Measurements from ENCODE around the gene FAHD2B.
"Not testable (repeated sequence)": the region's sequence is repeated elsewhere in the genome, so short reads cannot be mapped to it uniquely, and the experiment has no call there.

- TF ChIP-seq, protein P1, sequence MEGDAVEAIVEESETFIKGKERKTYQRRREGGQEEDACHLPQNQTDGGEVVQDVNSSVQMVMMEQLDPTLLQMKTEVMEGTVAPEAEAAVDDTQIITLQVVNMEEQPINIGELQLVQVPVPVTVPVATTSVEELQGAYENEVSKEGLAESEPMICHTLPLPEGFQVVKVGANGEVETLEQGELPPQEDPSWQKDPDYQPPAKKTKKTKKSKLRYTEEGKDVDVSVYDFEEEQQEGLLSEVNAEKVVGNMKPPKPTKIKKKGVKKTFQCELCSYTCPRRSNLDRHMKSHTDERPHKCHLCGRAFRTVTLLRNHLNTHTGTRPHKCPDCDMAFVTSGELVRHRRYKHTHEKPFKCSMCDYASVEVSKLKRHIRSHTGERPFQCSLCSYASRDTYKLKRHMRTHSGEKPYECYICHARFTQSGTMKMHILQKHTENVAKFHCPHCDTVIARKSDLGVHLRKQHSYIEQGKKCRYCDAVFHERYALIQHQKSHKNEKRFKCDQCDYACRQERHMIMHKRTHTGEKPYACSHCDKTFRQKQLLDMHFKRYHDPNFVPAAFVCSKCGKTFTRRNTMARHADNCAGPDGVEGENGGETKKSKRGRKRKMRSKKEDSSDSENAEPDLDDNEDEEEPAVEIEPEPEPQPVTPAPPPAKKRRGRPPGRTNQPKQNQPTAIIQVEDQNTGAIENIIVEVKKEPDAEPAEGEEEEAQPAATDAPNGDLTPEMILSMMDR (tag by site-specific recombination; IDR thresholded peaks at IDR 0.05), result not testable (repeated sequence)
- not testable (repeated sequence) for TF ChIP-seq PRDM1 (tag by site-specific recombination; IDR thresholded peaks at IDR 0.05); ZNF16 (tag by site-specific recombination; IDR thresholded peaks at IDR 0.05; ENCODE audit: low read depth); ZNF677 (tag by site-specific recombination; IDR thresholded peaks at IDR 0.05); ZBTB26 (tag by site-specific recombination; optimal IDR thresholded peaks at IDR 0.05); ZNF670 (tag by site-specific recombination; IDR thresholded peaks at IDR 0.05; ENCODE audit: low read depth); ZNF24 (tag by site-specific recombination; IDR thresholded peaks at IDR 0.05); ZNF561 (tag by site-specific recombination; IDR thresholded peaks at IDR 0.05; ENCODE audit: borderline replicate concordance)
These were observed 12.2 kb upstream of the FAHD2B start for GRCh38 chr2:97106878-97107277.

Data from HEK293 (cell line).